HG03025 (cell line): ENCODE measurements around the gene FOXA3.

Source experiments
- ATAC-seq: cut with Tn5 transposase; IDR thresholded peaks from one replicate; pipeline ENCODE4 v1.9.1; 2021; ENCODE audit warnings: mild to moderate bottlenecking, moderate library complexity; ENCODE audit not compliant: unreplicated experiment, low FRiP score

Gene FOXA3

DNA sequence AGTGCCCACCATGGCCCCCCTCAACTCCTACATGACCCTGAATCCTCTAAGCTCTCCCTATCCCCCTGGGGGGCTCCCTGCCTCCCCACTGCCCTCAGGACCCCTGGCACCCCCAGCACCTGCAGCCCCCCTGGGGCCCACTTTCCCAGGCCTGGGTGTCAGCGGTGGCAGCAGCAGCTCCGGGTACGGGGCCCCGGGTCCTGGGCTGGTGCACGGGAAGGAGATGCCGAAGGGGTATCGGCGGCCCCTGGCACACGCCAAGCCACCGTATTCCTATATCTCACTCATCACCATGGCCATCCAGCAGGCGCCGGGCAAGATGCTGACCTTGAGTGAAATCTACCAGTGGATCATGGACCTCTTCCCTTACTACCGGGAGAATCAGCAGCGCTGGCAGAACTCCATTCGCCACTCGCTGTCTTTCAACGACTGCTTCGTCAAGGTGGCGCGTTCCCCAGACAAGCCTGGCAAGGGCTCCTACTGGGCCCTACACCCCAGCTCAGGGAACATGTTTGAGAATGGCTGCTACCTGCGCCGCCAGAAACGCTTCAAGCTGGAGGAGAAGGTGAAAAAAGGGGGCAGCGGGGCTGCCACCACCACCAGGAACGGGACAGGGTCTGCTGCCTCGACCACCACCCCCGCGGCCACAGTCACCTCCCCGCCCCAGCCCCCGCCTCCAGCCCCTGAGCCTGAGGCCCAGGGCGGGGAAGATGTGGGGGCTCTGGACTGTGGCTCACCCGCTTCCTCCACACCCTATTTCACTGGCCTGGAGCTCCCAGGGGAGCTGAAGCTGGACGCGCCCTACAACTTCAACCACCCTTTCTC, 8.2 kb downstream of the FOXA3 start:
- ATAC-seq, result no peak

DNA sequence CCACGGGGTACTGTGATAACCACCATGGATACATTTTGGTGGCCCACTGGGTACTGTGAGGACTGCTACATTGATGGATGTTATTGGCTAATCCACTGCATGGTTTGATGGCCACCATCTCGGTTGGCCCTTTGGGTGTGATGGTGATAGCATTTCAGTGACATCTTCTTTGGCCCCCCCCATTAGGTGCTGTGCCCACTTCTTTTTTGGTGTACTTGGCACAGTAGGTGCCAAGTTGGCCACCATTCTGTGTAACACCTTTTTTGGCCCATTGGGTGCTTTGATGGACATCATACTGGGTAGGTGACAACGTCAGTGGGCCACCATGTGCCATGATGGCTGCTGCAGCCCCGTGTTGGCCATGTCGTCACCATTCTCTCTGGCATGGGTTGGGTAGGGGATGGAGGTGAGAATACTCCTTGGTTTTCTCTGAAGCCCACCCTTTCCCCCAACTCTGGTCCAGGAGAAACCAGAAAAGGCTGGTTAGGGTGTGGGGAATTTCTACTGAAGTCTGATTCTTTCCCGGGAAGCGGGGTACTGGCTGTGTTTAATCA, 9.2 kb downstream of the FOXA3 start:
- no peak for ATAC-seq

- ATAC-seq, result no peak
These were observed 10.5 kb downstream of the FOXA3 start for GRCh38 chr19:45874620-45874966.

GRCh38 chr19:45876161-45876410, 12.0 kb downstream of the FOXA3 start:
- ATAC-seq, result no peak

GRCh38 chr19:45876411-45877197, 12.5 kb downstream of the FOXA3 start:
- ATAC-seq, result no peak

- ATAC-seq, result no peak
These were observed 14.1 kb downstream of the FOXA3 start for GRCh38 chr19:45878043-45878794.

DNA sequence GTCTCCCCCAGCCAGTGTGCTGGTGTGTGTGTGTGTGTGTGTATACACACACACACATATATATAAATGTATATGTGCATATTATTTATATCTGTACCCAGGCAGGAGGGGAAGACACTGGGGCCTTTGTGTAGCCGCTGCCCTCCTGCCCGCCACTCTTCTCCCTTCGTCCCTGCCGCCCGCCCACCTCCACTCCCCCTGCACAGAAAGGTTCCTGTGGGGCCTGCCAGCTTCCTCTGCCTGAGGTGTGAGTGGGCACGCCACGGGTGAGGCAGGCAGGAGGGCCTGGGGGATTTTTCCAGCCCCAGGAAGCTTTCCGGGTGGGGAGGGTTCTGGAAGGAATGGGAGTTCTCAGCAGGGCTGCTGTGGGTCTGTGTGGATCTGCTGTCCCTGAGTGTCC, 14.9 kb downstream of the FOXA3 start:
- ATAC-seq, result no peak

DNA sequence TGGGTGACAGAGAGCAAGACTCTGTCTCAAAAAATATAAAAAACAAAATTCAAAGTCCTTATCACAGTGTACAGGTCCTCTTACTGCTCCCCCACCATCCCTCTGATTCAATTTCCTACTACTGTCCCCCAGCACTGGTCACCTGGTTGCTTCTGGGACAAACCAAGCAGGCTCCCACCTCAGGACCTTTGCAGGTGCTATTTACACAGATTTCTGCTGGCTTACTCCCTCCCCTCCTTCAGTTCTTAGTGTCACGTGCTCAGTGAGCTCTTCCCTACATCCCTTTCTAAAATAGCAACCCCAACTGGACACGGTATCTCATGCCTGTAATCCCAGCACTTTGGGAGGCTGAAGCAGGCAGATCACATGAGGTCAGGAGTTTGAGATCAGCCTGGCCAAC, 15.8 kb downstream of the FOXA3 start:
- ATAC-seq, result no peak

- no peak for ATAC-seq
These were observed 17.2 kb downstream of the FOXA3 start for GRCh38 chr19:45881082-45881908.

- no peak for ATAC-seq
These were observed 17.9 kb downstream of the FOXA3 start for GRCh38 chr19:45881909-45882528.

DNA sequence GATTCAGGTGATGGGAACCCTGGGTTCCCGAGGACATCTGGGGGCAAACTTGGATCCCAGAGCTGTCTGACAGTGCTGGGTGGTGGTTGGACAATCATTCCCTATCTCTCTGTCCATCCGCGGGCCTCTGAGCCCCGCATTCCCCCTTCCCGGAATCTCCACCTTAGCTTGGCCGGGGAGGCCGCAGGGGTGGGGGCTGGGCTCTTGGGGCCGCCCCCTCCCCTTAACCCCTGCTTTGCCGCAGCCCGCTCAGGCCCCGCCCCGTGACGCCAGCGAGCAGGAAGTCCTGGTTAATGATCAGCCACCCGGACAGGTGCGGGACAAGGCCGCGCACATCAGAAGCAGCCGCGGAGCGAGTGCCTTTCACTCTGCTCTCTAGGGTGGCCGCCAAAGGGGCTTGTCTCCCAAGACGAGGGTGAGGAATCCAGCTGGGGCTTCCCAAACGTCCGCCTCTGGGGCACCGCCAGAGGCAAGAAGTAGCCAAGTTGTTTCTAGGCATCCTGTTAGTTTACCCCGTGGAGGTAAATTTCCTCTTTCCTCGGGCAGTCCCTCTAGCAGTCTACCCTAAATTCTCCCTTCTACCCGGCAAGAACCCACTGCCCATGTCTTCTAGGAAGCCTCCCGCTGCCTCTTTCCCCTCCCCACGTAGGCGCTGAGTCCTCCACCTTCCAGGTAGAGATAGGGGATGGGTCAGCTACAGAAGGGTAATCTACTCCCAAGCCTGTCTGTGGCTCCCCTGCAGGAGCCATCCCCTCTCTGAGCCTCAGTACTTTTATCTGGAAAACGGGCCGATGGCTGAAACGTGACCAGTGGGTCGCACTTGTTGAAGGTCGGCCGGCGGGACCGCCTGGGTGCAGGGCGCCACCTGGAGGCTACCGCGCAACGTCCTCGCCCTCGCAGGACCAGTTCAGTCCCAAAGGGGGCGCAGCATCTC, 18.8 kb downstream of the FOXA3 start:
- no peak for ATAC-seq

- ATAC-seq, result no peak
These were observed 19.4 kb downstream of the FOXA3 start for GRCh38 chr19:45883586-45883880.

- no peak for ATAC-seq
These were observed 20.0 kb downstream of the FOXA3 start for GRCh38 chr19:45883881-45884681.

DNA sequence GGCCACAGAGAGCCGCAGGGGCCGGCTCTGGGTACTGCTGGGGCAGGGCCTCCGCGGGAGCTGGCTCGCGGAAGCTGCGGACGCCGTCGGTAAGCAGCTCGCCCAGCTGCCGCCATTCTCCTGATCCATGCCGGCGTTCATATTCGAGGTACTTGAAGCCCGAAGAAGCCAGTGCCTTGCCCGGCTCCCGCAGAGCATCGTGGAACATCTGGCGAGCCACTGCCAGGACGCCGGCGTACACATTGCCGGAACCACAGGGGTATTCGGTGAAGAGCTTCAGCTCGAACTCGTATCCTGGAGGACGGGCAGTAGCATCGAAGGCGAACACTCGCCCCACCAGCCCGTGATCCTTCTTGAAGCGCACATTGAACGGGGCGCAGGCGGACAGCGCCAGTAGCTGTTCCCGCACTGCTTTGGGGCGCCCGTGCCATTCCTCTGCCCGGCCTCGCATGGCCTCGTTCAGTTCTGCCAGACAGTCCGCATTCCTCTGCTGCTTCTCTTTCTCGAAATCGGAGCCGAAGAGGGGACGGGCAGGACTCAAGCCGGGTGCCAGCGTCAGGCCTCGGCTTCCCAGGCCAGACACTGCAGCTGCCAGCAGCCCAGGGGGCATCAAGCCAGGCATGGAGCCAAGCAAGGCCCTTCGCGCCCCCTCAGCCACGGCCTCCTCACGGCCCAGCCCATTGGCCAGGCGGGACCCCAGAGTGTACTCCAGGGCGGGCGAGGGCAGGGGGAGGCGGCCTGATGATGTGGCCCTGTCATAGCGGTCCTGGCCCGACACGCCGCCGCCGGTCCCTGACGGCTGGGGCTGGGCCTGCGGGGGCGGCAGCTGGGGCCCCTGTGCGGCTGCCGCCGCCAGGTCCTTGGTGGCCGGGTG, 20.8 kb downstream of the FOXA3 start:
- no peak for ATAC-seq

DNA sequence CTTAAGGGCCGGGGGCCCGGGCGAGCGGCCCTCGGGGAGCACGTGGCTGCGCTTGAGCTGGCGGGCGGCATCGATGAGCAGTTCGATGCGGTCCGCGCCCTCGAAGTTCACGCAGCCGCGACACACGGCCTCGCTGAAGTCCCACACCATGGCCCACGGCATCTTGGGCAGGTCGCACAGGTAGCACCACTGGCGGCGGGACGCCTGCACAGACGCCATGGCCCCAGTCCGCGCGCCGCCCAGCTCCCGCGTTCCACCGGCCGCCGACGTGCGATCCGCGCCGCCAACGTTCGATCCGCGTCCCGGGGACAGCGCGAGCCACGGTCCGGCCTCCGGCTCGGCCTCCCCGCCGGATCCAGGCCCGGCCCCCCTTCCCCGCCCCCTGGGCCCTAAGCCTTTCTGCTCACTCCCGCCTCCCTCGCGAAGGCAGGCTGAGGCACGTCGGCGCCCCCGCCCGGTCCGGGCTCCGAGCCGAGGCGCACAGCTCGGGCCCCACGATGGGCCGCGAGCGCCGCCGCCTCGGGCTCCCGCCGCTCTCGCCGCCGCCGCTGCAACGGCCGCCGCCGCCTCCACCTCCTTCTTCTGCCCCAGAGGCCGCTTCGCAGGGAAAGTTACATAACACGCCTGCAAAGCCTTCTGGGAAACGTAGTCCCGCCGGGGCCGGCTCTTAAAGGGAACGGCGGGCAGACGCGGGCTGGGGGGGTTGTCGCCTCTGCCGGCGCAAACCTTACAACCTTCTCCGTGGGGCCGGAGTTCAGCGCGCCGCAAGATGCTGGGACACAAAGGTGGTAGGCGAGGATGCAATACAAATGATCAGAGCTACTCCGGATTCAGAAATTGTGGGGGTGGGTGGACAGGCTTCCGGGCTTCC, 21.7 kb downstream of the FOXA3 start, which contains the start of gene IRF2BP1:
TSS of gene IRF2BP1 (minus strand) at position 586 of the 871 bp plus-strand sequence. CDS start at position 219, 367 bp downstream.
- ATAC-seq, result peak; percentile 46
